CD1c-positive myeloid dendritic cell (primary cell): ENCODE data around the gene CFAP100.
A peak's percentile ranks its signal among the peaks of the same experiment; 100 is the strongest.

ENCODE experiments used
- DNase-seq: peaks from one replicate; pipeline ENCODE4 v3.0.0-alpha.2; 2016; ENCODE audit errors: extremely low spot score

The CFAP100 gene

GRCh38 chr3:126394179-126394976 lies at the start of gene CFAP100:
Gene CFAP100 (plus strand): TSS chr3:126394909. CDS start chr3:126396001, 1,092 bp downstream.
- peak; percentile 17 for DNase-seq

GRCh38 chr3:126345231-126345630 lies 49.5 kb upstream of the CFAP100 start:
- no peak for DNase-seq

- no peak for DNase-seq
Measured at GRCh38 chr3:126345641-126346460, 48.9 kb upstream of the CFAP100 start.

GRCh38 chr3:126346466-126346865 lies 48.2 kb upstream of the CFAP100 start:
- no peak for DNase-seq

- DNase-seq, result no peak
Measured at GRCh38 chr3:126347543-126348161, 47.1 kb upstream of the CFAP100 start.

GRCh38 chr3:126348308-126348920 lies 46.3 kb upstream of the CFAP100 start:
- DNase-seq, result no peak

- DNase-seq, result no peak
Measured at GRCh38 chr3:126349071-126349470, 45.6 kb upstream of the CFAP100 start.

- no peak for DNase-seq
Measured at GRCh38 chr3:126349611-126350501, 44.9 kb upstream of the CFAP100 start.

- DNase-seq, result no peak
Measured at GRCh38 chr3:126350502-126351085, 44.1 kb upstream of the CFAP100 start.

GRCh38 chr3:126351086-126351770 lies 43.5 kb upstream of the CFAP100 start:
- no peak for DNase-seq

- DNase-seq, result no peak
Measured at GRCh38 chr3:126351771-126352475, 42.8 kb upstream of the CFAP100 start.

- DNase-seq, result no peak
Measured at GRCh38 chr3:126352476-126353454, 41.9 kb upstream of the CFAP100 start.

GRCh38 chr3:126353694-126354321 lies 40.9 kb upstream of the CFAP100 start:
- no peak for DNase-seq

GRCh38 chr3:126354776-126355175 lies 39.9 kb upstream of the CFAP100 start:
- no peak for DNase-seq

GRCh38 chr3:126355251-126355650 lies 39.5 kb upstream of the CFAP100 start:
- no peak for DNase-seq

- DNase-seq, result peak; percentile 33
Measured at GRCh38 chr3:126355777-126356372, 38.8 kb upstream of the CFAP100 start.
